Measurements from ENCODE around the gene MTUS2. TPM values are rescaled to one million over a fixed set of nuclear protein-coding genes. Genes with fewer than 3 reads are reported as not detected.
A peak's percentile ranks its signal among the peaks of the same experiment; 100 is the strongest.

The MTUS2 gene
- total RNA-seq, 1 donor from 2014 or later = 6.8 TPM

GRCh38 chr13:29464105-29464679 is 644.1 kb downstream of the MTUS2 start:
- no peaks in the 10 kb centered on the region for H3K36me3 Mint-ChIP-seq (ENCODE audit: unreplicated experiment)
- H3K9me3 Mint-ChIP-seq (ENCODE audit: unreplicated experiment) = peaks cover 1% of the 10 kb centered on the region
- H3K27me3 Mint-ChIP-seq (ENCODE audit: unreplicated experiment) = no peaks in the 10 kb centered on the region
- TF ChIP-seq, protein P1, sequence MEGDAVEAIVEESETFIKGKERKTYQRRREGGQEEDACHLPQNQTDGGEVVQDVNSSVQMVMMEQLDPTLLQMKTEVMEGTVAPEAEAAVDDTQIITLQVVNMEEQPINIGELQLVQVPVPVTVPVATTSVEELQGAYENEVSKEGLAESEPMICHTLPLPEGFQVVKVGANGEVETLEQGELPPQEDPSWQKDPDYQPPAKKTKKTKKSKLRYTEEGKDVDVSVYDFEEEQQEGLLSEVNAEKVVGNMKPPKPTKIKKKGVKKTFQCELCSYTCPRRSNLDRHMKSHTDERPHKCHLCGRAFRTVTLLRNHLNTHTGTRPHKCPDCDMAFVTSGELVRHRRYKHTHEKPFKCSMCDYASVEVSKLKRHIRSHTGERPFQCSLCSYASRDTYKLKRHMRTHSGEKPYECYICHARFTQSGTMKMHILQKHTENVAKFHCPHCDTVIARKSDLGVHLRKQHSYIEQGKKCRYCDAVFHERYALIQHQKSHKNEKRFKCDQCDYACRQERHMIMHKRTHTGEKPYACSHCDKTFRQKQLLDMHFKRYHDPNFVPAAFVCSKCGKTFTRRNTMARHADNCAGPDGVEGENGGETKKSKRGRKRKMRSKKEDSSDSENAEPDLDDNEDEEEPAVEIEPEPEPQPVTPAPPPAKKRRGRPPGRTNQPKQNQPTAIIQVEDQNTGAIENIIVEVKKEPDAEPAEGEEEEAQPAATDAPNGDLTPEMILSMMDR (IDR thresholded peaks at IDR 0.05; ENCODE audit: partially characterized antibody, unreplicated experiment) = no peak
- H3K27ac Mint-ChIP-seq (ENCODE audit: unreplicated experiment) = no peak overlapping the region
- no peaks in the 10 kb centered on the region for H3K4me1 Mint-ChIP-seq (ENCODE audit: low read depth, unreplicated experiment)
- no peak for DNase-seq
- no peak overlapping the region for H3K4me3 Mint-ChIP-seq (ENCODE audit: unreplicated experiment)

- H3K36me3 Mint-ChIP-seq (ENCODE audit: unreplicated experiment) = no peaks in the 10 kb centered on the region
- no peak overlapping the region for H3K4me3 Mint-ChIP-seq (ENCODE audit: unreplicated experiment)
- TF ChIP-seq, protein P1 (IDR thresholded peaks at IDR 0.05; ENCODE audit: partially characterized antibody, unreplicated experiment) = no peak
- no peaks in the 10 kb centered on the region for H3K27me3 Mint-ChIP-seq (ENCODE audit: unreplicated experiment)
- H3K4me1 Mint-ChIP-seq (ENCODE audit: low read depth, unreplicated experiment) = no peaks in the 10 kb centered on the region
- DNase-seq = no peak
- H3K9me3 Mint-ChIP-seq (ENCODE audit: unreplicated experiment) = peaks cover 1% of the 10 kb centered on the region
- no peak overlapping the region for H3K27ac Mint-ChIP-seq (ENCODE audit: unreplicated experiment)
These were observed 645.7 kb downstream of the MTUS2 start for GRCh38 chr13:29465741-29466293.

- Mint-ChIP-seq H3K4me3 (ENCODE audit: unreplicated experiment) (no peak overlapping the region), H3K4me1 (ENCODE audit: low read depth, unreplicated experiment) (peaks cover 3% of the 10 kb centered on the region), H3K36me3 (ENCODE audit: unreplicated experiment) (no peaks in the 10 kb centered on the region), H3K27me3 (ENCODE audit: unreplicated experiment) (peaks cover 2% of the 10 kb centered on the region), H3K9me3 (ENCODE audit: unreplicated experiment) (peaks cover 1% of the 10 kb centered on the region), H3K27ac (ENCODE audit: unreplicated experiment) (no peak overlapping the region)
- DNase-seq = no peak
- TF ChIP-seq, protein P1 (IDR thresholded peaks at IDR 0.05; ENCODE audit: partially characterized antibody, unreplicated experiment) = no peak
These were observed 651.4 kb downstream of the MTUS2 start for GRCh38 chr13:29471551-29471950.

- H3K4me3 Mint-ChIP-seq (ENCODE audit: unreplicated experiment) = no peak overlapping the region
- peaks cover 2% of the 10 kb centered on the region for H3K27me3 Mint-ChIP-seq (ENCODE audit: unreplicated experiment)
- TF ChIP-seq, protein P1 (IDR thresholded peaks at IDR 0.05; ENCODE audit: partially characterized antibody, unreplicated experiment) = peak; percentile 89
- DNase-seq = peak; percentile 76
- no peaks in the 10 kb centered on the region for H3K36me3 Mint-ChIP-seq (ENCODE audit: unreplicated experiment)
- H3K4me1 Mint-ChIP-seq (ENCODE audit: low read depth, unreplicated experiment) = peaks cover 3% of the 10 kb centered on the region
- peaks cover under 1% of the 10 kb centered on the region for H3K9me3 Mint-ChIP-seq (ENCODE audit: unreplicated experiment)
- H3K27ac Mint-ChIP-seq (ENCODE audit: unreplicated experiment) = no peak overlapping the region
These were observed 652.3 kb downstream of the MTUS2 start for GRCh38 chr13:29472332-29472961.

GRCh38 chr13:29473166-29473565 is 653.0 kb downstream of the MTUS2 start:
- TF ChIP-seq, protein P1 (IDR thresholded peaks at IDR 0.05; ENCODE audit: partially characterized antibody, unreplicated experiment) = no peak
- no peak for DNase-seq
- Mint-ChIP-seq H3K27me3 (ENCODE audit: unreplicated experiment) (peaks cover 2% of the 10 kb centered on the region), H3K27ac (ENCODE audit: unreplicated experiment) (no peak overlapping the region), H3K4me3 (ENCODE audit: unreplicated experiment) (no peak overlapping the region), H3K4me1 (ENCODE audit: low read depth, unreplicated experiment) (peaks cover 3% of the 10 kb centered on the region), H3K9me3 (ENCODE audit: unreplicated experiment) (no peaks in the 10 kb centered on the region), H3K36me3 (ENCODE audit: unreplicated experiment) (no peaks in the 10 kb centered on the region)

All from glutamatergic neuron (in vitro differentiated cells).